ENCODE results near the gene CYP2R1.

CYP2R1 gene

DNA sequence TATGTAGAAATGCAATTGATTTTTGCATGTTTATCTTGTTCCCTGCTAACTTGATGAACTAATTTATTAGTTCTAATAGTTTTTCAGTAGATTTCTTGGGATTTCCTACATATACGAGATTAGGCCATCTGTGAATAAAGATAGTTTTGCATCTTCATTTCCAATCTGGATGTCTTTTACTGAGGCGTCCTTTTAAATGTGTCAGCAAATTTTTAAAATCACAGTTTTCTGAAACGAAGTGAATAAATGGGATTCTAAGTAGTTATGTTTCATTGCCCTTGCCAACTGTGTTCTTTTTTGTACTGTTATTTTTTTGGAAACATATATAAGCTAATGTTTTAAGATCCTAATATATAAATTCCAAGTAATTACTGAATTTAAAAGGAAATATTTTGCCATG is 50.0 kb downstream of the CYP2R1 start:
- Histone ChIP-seq H3K4me3 (no peak overlapping the region), H3K27ac (no peak overlapping the region)

DNA sequence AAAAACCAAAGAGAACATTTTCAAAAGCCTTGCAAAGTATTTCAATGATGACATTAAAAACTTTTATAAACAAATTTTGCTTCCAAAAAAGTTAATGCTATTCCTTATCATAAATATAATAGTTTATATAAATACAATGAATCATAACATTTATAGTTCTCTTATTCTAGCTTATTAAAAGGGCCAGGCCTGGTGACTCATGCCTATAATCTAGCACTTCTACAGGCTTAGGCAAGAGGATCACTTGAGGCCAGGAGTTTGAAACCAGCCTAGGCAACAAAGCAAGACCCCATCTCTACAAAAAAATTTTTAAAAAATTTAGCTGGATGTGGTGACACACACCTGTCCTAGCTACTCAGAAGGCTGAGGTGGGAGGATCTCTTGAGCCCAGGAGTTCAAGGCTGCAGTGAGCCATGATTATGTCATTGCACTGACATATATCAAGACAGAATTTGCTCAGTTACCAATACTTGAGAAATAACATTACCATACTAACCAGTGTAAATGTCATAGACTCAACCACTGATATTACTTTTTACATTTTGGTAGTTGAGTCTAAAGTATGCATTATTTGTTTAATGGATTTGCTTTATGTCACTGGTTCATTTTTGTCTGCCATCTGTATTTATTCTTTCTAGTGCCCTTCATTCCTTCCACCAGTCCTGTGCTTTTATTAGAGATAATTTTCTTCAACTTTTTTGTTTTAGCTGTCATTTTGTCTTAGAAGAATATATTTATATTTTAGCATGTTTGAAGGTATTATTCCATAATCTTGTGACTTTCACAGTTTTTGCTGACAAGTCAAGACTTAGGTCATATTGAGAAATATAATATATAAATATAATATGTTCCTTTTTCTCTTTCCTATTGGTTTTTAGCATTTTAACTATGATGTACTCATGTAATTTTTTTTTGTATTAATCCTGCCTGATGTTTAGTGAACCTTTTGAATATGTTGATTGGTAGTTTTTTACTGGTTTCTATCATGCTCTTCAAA is 56.2 kb downstream of the CYP2R1 start:
- no peak overlapping the region for H3K27ac ChIP-seq
- no peak overlapping the region for H3K4me3 ChIP-seq

Data from skin epidermis (tissue), 12 donors.